C4-2B (cell line): ENCODE results near the gene PKD1L1.
"Not testable (repeated sequence)": the region's sequence is repeated elsewhere in the genome, so short reads cannot be mapped to it uniquely, and the experiment has no call there.

Source experiments
- ZFX ChIP-seq: fragments of 450-650 bp; IDR thresholded peaks from 2 replicates; pipeline ENCODE4 v1.6.1; 2017
- TF ChIP-seq, protein P1 (sequence below): fragments of 450-650 bp; conservative IDR thresholded peaks from 2 replicates; pipeline ENCODE4 v1.5.1; 2017; ENCODE audit warnings: mild to moderate bottlenecking

- TF ChIP-seq, protein P1, sequence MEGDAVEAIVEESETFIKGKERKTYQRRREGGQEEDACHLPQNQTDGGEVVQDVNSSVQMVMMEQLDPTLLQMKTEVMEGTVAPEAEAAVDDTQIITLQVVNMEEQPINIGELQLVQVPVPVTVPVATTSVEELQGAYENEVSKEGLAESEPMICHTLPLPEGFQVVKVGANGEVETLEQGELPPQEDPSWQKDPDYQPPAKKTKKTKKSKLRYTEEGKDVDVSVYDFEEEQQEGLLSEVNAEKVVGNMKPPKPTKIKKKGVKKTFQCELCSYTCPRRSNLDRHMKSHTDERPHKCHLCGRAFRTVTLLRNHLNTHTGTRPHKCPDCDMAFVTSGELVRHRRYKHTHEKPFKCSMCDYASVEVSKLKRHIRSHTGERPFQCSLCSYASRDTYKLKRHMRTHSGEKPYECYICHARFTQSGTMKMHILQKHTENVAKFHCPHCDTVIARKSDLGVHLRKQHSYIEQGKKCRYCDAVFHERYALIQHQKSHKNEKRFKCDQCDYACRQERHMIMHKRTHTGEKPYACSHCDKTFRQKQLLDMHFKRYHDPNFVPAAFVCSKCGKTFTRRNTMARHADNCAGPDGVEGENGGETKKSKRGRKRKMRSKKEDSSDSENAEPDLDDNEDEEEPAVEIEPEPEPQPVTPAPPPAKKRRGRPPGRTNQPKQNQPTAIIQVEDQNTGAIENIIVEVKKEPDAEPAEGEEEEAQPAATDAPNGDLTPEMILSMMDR: not testable (repeated sequence)
- TF ChIP-seq ZFX: not testable (repeated sequence)
Measured at GRCh38 chr7:47923081-47923875, 25.0 kb downstream of the PKD1L1 start.
